ENCODE data around the gene SVIP.

SVIP gene

DNA sequence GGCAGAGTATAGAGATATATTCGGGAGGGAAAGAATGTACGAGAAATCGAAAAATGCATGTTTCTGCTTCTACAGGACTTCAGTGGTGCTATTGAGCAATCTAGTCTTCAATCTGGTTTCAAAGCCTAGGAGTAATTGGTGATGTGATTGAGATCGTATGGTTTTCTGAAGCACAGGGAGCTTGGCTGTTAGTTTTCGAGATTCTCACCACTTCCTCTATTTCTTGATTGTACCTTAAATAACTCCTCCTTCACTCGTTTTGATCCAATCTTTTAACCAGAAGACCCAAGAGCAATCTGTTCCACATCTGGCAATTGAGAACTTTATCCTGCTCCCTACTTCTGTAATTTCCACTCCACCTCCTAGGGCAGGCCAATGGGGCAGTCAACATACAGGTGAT is 30.2 kb upstream of the SVIP start:
- H2AFZ ChIP-seq (ENCODE audit: low read depth, low read length), result no peak overlapping the region
- no peak for TF ChIP-seq EZH2 (IDR thresholded peaks at IDR 0.05; ENCODE audit: borderline replicate concordance, low read depth, low read length, severe bottlenecking)
- TF ChIP-seq, protein P1, sequence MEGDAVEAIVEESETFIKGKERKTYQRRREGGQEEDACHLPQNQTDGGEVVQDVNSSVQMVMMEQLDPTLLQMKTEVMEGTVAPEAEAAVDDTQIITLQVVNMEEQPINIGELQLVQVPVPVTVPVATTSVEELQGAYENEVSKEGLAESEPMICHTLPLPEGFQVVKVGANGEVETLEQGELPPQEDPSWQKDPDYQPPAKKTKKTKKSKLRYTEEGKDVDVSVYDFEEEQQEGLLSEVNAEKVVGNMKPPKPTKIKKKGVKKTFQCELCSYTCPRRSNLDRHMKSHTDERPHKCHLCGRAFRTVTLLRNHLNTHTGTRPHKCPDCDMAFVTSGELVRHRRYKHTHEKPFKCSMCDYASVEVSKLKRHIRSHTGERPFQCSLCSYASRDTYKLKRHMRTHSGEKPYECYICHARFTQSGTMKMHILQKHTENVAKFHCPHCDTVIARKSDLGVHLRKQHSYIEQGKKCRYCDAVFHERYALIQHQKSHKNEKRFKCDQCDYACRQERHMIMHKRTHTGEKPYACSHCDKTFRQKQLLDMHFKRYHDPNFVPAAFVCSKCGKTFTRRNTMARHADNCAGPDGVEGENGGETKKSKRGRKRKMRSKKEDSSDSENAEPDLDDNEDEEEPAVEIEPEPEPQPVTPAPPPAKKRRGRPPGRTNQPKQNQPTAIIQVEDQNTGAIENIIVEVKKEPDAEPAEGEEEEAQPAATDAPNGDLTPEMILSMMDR (IDR thresholded peaks at IDR 0.05; ENCODE audit: borderline replicate concordance, extremely low read depth, low read length, poor library complexity, severe bottlenecking), result no peak
- no peak overlapping the region for H3K9ac ChIP-seq (ENCODE audit: low read depth, low read length)
- H3K36me3 ChIP-seq (ENCODE audit: insufficient read depth, low read length), result no peaks in the 10 kb centered on the region
- H3K27ac ChIP-seq (ENCODE audit: low read length), result no peak overlapping the region
- no peaks in the 10 kb centered on the region for H4K20me1 ChIP-seq (ENCODE audit: insufficient read depth, low read length)
- no peaks in the 10 kb centered on the region for H3K79me2 ChIP-seq (ENCODE audit: insufficient read depth, low read length)
- DNase-seq, result no peak
- H3K4me2 ChIP-seq (ENCODE audit: insufficient read depth, low read length), result no peak overlapping the region
- no peaks in the 10 kb centered on the region for H3K4me1 ChIP-seq (ENCODE audit: insufficient read depth, low read length)
- ATAC-seq (ENCODE audit: insufficient read depth, low read depth), result no peak
- no peaks in the 10 kb centered on the region for H3K27me3 ChIP-seq (ENCODE audit: insufficient read depth, low read length, poor library complexity)
- H3K4me3 ChIP-seq (ENCODE audit: low read depth in 1 of 2, low read length in 2 of 2), result no peak overlapping the region
- no peaks in the 10 kb centered on the region for H3K9me3 ChIP-seq (ENCODE audit: insufficient read depth, low read length, severe bottlenecking)

GRCh38 chr11:22851477-22851876 is 21.9 kb upstream of the SVIP start:
- DNase-seq, result no peak

DNA sequence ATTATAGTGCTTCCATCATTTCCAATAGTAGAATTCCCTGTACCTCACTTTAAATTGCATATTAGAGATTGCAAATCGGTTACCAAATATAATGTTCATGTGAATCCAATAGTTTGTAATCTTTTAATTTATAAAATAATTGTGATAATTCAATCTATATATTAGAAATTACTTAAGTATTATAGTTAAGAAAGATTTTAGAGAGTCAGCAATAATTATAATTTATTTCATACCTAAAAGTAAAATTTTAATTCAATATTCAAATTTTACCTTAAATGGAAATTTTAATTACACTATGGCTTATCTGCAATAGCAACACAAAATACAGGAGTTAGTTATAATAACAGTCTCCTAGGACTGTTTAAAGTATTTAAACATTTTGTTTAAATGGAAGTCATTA is 17.1 kb upstream of the SVIP start:
- no peak overlapping the region for H3K27ac ChIP-seq (ENCODE audit: low read length)
- H3K4me3 ChIP-seq (ENCODE audit: low read depth in 1 of 2, low read length in 2 of 2), result no peak overlapping the region
- H4K20me1 ChIP-seq (ENCODE audit: insufficient read depth, low read length), result no peaks in the 10 kb centered on the region
- DNase-seq (no peak), ATAC-seq (ENCODE audit: insufficient read depth, low read depth) (no peak)
- no peaks in the 10 kb centered on the region for H3K36me3 ChIP-seq (ENCODE audit: insufficient read depth, low read length)
- no peak overlapping the region for H2AFZ ChIP-seq (ENCODE audit: low read depth, low read length)
- no peaks in the 10 kb centered on the region for H3K79me2 ChIP-seq (ENCODE audit: insufficient read depth, low read length)
- H3K27me3 ChIP-seq (ENCODE audit: insufficient read depth, low read length, poor library complexity), result no peaks in the 10 kb centered on the region
- no peak overlapping the region for H3K4me2 ChIP-seq (ENCODE audit: insufficient read depth, low read length)
- TF ChIP-seq EZH2 (IDR thresholded peaks at IDR 0.05; ENCODE audit: borderline replicate concordance, low read depth, low read length, severe bottlenecking), result no peak
- TF ChIP-seq, protein P1 (IDR thresholded peaks at IDR 0.05; ENCODE audit: borderline replicate concordance, extremely low read depth, low read length, poor library complexity, severe bottlenecking), result no peak
- no peak overlapping the region for H3K9ac ChIP-seq (ENCODE audit: low read depth, low read length)
- H3K9me3 ChIP-seq (ENCODE audit: insufficient read depth, low read length, severe bottlenecking), result no peaks in the 10 kb centered on the region
- no peaks in the 10 kb centered on the region for H3K4me1 ChIP-seq (ENCODE audit: insufficient read depth, low read length)

More at GRCh38 chr11:22851477-22851876, 21.9 kb upstream of the SVIP start:
- H4K20me1 ChIP-seq (ENCODE audit: insufficient read depth, low read length), result no peaks in the 10 kb centered on the region
- no peak overlapping the region for H3K27ac ChIP-seq (ENCODE audit: low read length)
- no peaks in the 10 kb centered on the region for H3K27me3 ChIP-seq (ENCODE audit: insufficient read depth, low read length, poor library complexity)
- H3K79me2 ChIP-seq (ENCODE audit: insufficient read depth, low read length), result no peaks in the 10 kb centered on the region
- TF ChIP-seq, protein P1 (IDR thresholded peaks at IDR 0.05; ENCODE audit: borderline replicate concordance, extremely low read depth, low read length, poor library complexity, severe bottlenecking), result no peak
- TF ChIP-seq EZH2 (IDR thresholded peaks at IDR 0.05; ENCODE audit: borderline replicate concordance, low read depth, low read length, severe bottlenecking), result no peak
- H3K9ac ChIP-seq (ENCODE audit: low read depth, low read length), result no peak overlapping the region
- no peak overlapping the region for H2AFZ ChIP-seq (ENCODE audit: low read depth, low read length)
- H3K4me3 ChIP-seq (ENCODE audit: low read depth in 1 of 2, low read length in 2 of 2), result no peak overlapping the region
- H3K4me2 ChIP-seq (ENCODE audit: insufficient read depth, low read length), result no peak overlapping the region
- ATAC-seq (ENCODE audit: insufficient read depth, low read depth), result no peak
- no peaks in the 10 kb centered on the region for H3K9me3 ChIP-seq (ENCODE audit: insufficient read depth, low read length, severe bottlenecking)
- H3K36me3 ChIP-seq (ENCODE audit: insufficient read depth, low read length), result no peaks in the 10 kb centered on the region
- H3K4me1 ChIP-seq (ENCODE audit: insufficient read depth, low read length), result no peaks in the 10 kb centered on the region

Measured in DND-41 (cell line).